Ramos (cell line): Measurements from ENCODE around the gene SH3PXD2A.
"Not testable (repeated sequence)": the region's sequence is repeated elsewhere in the genome, so short reads cannot be mapped to it uniquely, and the experiment has no call there.

Experiments used
- in situ Hi-C: fragments of 300-500 bp; cut with MboI; formaldehyde crosslinking; loops from one replicate; pipeline ENCODE4 v1.14.3; 2022; ENCODE audit warnings: low sequenced_read_pairs; ENCODE audit not compliant: unreplicated experiment

SH3PXD2A gene

DNA sequence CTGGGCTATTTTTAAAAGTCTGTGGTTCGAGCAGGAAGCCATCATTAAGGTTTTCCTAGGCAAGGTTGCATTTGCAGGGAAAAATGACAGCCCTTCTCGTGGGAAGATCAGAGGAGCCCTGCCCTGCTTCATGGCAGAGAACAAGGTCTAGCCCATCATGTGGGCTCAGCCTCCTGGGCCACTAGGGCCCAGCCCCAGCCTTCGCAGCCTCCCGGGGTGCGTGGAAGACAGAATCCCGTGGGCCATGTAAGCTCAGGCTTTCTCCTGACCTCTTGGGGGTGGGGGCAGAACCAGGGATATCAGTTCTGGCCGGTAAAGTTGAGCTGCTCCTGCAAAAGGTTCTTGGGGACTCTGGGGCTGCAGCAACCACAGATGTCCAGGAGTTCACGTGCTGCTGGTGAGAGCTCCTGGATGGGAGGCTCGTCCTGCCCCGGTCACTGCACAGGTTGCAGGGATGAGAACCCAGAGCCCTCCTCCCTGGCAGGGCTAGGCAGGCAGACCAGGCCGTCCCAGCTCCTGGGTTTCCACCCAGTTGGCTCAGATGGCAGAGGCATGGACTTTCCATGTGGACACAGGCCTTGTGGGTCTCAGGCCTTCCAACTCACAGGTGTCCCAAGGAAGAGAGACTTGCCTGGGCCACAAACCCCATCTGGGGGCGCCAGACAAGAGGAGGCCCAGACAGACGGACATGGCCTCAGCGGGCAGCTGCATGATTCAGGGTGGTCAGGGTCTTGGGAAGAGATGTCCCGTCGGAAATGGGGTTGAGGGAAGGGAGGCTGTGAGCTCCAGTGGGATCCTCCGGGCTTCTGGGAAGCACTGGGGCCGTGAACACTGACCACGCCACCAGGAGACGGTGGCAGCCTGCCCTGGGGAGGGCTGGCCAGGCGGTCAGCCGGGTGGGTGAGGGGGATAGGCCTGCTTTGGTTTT is 235.7 kb downstream of the SH3PXD2A start:
- in situ Hi-C loops: no loop called here

DNA sequence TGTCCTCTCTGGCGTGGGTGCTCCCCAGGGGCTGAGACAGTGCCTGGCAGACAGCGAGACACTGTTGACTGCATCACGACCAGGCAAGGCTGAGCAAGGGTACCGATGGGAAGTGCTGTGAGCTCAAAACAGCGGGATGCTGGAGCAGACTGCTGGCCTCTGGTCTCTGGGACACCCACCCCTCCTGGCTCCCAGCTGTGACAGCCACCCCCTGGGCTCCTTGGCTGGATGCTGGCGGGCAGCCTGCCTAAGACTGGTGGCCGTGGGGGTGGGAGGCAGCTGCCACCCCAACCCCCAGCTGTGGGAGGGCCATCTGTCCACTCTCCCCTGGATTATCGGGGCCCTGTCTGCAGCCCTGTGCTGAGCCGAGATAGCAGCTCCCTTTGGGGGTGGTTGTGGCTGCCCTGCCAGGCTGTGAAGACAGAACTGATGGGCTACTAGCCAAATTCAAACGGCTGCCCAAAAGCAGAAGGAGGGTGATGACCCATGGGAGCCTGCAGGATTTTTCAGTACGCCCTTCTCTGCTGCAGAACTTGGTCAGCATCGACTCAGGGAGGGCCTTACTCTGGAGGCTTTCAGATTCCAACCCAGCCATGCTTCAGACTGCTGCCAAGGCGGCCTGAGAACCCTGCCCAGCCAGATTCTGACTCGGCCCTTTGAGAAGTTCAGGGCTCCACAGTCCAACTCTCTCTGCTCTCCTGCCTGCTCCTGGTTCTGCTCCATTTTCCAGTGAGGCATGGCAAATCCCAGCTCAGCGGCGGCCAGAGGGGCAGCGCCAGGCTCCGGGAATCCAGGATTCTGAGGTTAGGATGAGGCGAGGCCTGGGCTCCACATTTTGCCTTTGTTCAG is 236.6 kb downstream of the SH3PXD2A start:
- in situ Hi-C loops: no loop called here

DNA sequence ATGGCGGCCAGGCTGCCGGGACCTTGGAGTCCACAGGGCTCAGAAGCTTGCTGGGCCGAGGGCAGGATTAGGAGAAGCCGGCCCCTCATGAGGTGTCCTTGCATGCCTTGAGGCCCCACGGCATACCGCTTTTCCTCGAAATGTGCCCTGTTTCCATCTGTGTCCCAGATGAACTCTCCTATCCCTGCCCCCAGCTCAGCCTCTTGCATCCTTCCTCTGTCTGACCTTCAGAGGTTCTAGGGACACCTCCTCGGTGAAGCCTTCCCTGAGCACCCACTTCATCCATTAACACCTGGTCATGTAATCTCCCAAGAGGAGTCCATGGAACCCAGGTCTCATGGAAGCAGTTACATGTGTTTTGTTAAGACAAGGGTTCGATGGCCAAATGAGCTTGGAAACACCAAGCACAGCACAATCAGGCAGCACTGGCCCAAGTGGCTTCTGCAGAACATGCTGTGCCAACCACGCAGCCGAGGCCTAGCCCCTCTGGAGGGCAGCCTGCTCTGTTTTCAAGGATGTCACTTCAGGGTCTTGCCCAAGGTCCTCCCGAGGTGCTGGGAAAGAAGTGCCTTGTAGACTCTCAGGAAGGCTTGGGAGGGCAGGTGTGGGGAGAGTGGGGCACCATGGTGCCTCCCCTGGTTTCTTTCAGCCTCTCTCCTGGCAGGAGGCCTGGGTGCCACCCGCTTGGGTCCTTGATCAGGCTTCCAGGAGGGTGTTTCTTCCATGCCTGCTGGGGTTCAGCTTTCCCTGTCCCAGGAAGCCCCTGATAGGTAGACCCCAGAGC is 237.6 kb downstream of the SH3PXD2A start:
- in situ Hi-C loops: no loop called here

GRCh38 chr10:103616705-103617601 is 238.4 kb downstream of the SH3PXD2A start:
- in situ Hi-C loops: no loop called here

DNA sequence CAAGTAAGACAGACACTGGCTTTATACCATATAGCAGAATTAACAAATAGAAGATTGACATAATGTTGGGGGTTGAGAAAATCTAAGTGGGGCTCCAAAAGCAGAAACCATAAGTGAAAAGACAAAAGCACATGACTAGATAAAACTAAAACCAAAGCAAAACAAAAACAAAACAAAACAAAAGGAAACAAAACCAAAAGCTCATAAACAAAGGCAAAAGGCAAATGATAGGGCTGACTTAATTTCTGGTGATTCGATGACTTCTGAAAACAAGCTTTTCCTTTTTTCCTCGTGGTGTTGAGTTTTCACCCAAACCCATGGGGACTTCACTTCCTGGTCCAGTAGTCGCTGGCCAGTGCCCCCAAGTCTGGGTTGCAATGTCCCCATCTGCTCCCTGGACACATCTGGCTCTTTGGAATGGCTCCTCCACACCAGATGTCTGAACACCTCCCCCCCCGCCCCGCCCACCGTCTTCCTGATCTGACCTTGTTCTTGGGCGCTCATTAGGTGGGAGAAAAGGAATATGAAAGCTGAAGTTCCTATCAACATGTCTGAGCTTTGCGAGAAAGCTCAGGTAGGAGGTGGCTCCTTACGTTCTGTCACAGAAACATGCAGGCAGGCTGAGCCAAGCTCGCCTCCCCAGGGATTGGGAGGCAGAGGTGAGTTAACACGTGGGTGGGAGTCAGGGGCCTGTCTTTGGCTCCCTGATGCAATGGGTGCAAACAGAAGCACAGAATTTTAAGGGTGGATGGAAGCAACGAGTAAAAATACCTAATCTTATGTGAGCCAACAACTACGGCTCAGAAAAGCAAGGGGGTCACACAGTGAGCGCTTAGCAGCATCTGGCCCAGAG is 240.8 kb downstream of the SH3PXD2A start:
- in situ Hi-C loops: loop anchor here (5.0 kb wide), 1 partner anchor 68 kb away; no protein-coding TSS in a partner anchor

GRCh38 chr10:103613616-103614015 is 241.8 kb downstream of the SH3PXD2A start:
- in situ Hi-C loops: loop anchor here (5.0 kb wide), 1 partner anchor 69 kb away; no protein-coding TSS in a partner anchor

DNA sequence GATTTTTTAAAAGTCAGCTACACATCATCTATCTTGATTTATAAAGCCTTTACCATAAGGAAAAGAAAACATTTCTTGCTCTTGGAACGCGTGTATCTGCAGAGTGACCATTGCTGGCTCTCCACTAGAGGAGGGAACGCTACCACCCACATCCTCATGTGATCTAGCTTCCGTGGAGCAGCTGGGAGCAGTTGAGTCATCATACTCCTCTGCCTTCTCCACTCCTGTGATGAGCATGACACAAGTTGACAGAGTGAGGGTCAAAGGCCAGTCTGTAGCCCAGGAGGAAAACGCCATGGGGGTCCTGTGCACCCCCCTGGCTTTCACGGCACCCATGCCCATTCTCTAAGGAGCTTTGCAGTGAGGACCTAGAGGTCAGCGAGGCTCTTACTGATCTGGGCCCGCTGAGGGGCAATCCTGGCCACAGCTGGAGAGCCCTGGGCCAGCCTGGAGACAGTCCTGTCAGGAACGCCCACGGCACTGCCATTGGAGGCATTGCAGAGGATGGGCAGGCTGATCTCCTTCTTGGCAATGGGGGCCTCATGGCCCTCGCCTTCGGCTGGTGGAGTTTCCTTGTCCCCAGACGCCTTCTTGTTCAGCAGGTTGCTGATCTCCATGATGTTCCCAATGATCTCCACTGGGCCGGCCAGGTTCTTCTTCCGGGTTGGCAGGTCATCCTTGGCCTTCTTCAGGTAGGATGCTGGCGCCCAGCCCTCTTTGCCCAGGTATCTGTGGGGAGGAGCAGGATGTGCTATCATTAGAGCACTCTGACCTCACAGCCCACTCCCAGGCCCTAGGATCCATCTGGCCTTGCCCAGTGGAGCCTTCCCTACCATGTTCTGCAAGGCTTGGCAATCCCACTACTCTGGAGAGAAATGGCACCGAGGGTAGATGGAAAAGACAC is 242.7 kb downstream of the SH3PXD2A start:
- in situ Hi-C loops: loop anchor here (5.0 kb wide), 1 partner anchor 70 kb away; no protein-coding TSS in a partner anchor

GRCh38 chr10:103610921-103611511 is 244.4 kb downstream of the SH3PXD2A start:
- in situ Hi-C loops: loop anchor here (5.0 kb wide), 1 partner anchor 71 kb away; no protein-coding TSS in a partner anchor

DNA sequence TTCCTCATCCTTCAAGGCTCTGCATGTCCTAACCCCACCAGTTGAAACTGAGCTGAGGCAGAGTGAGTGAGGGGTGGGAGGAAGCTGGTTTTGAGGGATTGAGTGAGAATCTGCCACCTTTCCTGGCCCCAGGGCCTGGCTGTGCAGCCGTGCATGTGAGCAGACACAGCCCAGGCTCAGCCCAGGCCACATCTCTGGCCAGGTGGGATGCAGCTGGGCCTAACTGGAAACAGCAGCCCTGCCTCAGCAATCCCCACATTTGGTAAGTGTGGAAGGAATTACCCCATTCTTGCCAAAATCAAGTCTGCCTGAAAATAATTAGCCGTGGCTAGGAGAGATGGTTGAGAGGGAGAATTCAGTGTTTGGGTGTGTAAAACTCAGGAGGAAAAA is 245.3 kb downstream of the SH3PXD2A start:
- in situ Hi-C loops: loop anchor here (5.0 kb wide), 1 partner anchor 72 kb away; no protein-coding TSS in a partner anchor

GRCh38 chr10:103609231-103610082 is 245.9 kb downstream of the SH3PXD2A start:
- in situ Hi-C loops: loop anchor here (5.0 kb wide), 1 partner anchor 73 kb away; no protein-coding TSS in a partner anchor

GRCh38 chr10:103608056-103608455 is 247.3 kb downstream of the SH3PXD2A start:
- in situ Hi-C loops: not testable (repeated sequence)

DNA sequence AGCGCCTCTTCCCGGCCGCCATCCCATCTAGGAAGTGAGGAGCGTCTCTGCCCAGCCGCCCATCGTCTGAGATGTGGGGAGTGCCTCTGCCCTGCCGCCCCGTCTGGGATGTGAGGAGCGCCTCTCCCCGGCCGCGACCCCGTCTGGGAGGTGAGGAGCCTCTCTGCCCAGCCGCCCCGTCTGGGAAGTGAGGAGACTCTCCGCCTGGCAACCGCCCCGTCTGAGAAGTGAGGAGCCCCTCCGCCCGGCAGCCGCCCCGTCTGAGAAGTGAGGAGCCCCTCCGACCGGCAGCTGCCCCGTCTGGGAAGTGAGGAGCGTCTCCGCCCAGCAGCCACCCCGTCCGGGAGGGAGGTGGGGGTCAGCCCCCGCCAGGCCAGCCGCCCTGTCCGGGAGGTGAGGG is 248.3 kb downstream of the SH3PXD2A start:
- in situ Hi-C loops: not testable (repeated sequence)

GRCh38 chr10:103606097-103606438 is 249.3 kb downstream of the SH3PXD2A start:
- in situ Hi-C loops: not testable (repeated sequence)

DNA sequence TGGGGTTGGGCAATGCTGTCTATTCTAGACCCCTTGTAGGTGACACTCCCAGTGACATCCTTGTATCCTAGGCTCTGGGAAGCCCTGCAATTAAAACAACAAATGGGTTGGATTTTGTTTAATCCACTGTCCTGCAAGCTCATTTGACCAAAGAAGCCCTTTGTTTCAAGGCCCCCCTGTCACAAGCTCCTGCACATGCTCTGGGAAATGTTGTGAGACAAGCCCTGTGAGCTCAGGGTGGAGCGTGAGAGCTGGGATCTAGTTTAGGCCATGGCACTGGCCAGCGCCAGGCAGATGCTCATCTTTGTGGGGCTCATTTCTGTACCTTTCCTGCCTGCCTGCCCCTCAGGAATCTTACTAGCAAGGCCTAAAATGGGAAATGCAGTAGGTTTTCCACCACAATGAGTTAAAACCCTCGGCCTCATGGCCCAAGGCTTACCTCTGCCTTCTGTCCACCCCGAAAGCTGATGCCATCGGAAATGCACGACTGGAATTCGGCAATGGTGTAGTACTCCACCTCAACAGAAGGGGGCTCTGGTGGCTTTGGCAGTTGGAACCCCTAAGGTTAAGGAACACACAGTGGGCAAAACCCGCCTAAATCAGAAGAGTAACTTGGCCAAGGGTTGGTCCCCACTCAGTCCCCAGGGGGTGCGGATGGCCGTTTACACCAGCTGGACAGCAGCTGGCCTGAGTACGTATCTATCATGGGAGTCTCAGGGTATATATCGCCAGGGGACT is 249.8 kb downstream of the SH3PXD2A start:
- in situ Hi-C loops: no loop called here

GRCh38 chr10:103603382-103603781 is 252.0 kb downstream of the SH3PXD2A start:
- in situ Hi-C loops: no loop called here
